GM08714 (cell line): ENCODE results near the gene DUSP6.

Experiments used
- H3K4me3 ChIP-seq: fragments of 200-500 bp; sonication (Bioruptor generic); 2 replicates; pipeline ENCODE4 v1.5.1; 2014; ENCODE audit warnings: mild to moderate bottlenecking, low read length, inconsistent platforms
- ZNF274 ChIP-seq: IDR thresholded peaks from 2 replicates; pipeline ENCODE4 v1.6.1; 2012; ENCODE audit warnings: mild to moderate bottlenecking, low read depth, low read length

The DUSP6 gene

GRCh38 chr12:89364058-89364457, 11.8 kb upstream of the DUSP6 start:
- TF ChIP-seq ZNF274 = no peak

GRCh38 chr12:89363582-89363981, 11.3 kb upstream of the DUSP6 start:
- TF ChIP-seq ZNF274 = no peak
- H3K4me3 ChIP-seq = no peak overlapping the region

More at GRCh38 chr12:89364058-89364457, 11.8 kb upstream of the DUSP6 start:
- no peak overlapping the region for H3K4me3 ChIP-seq

- TF ChIP-seq ZNF274 = no peak
- H3K4me3 ChIP-seq = no peak overlapping the region
Observed at GRCh38 chr12:89363084-89363483, 10.8 kb upstream of the DUSP6 start.

GRCh38 chr12:89359615-89360014, 7.3 kb upstream of the DUSP6 start:
- no peak overlapping the region for H3K4me3 ChIP-seq
- no peak for TF ChIP-seq ZNF274

GRCh38 chr12:89358805-89359204, 6.5 kb upstream of the DUSP6 start:
- TF ChIP-seq ZNF274 = no peak
- no peak overlapping the region for H3K4me3 ChIP-seq

GRCh38 chr12:89357297-89357730, 5.0 kb upstream of the DUSP6 start:
- no peak for TF ChIP-seq ZNF274
- no peak overlapping the region for H3K4me3 ChIP-seq

GRCh38 chr12:89356069-89356665, 3.9 kb upstream of the DUSP6 start:
- no peak overlapping the region for H3K4me3 ChIP-seq
- no peak for TF ChIP-seq ZNF274

GRCh38 chr12:89355243-89356068, 3.2 kb upstream of the DUSP6 start:
- no peak for TF ChIP-seq ZNF274
- no peak overlapping the region; the same call in 1 of the 2 replicates for H3K4me3 ChIP-seq

GRCh38 chr12:89354612-89355067, 2.3 kb upstream of the DUSP6 start:
- peak overlapping the region; percentile 48; the same call in 1 of the 2 replicates for H3K4me3 ChIP-seq
- TF ChIP-seq ZNF274 = no peak

- no peak for TF ChIP-seq ZNF274
- H3K4me3 ChIP-seq = peak overlapping the region; percentile 48; the same call in 1 of the 2 replicates
Observed at GRCh38 chr12:89353823-89354611, 1.7 kb upstream of the DUSP6 start.

GRCh38 chr12:89353188-89353822, 1.0 kb upstream of the DUSP6 start:
- peak overlapping the region; percentile 48; the same call in 1 of the 2 replicates for H3K4me3 ChIP-seq
- no peak for TF ChIP-seq ZNF274

GRCh38 chr12:89352242-89352491, 134 bp downstream of the DUSP6 start:
- no peak for TF ChIP-seq ZNF274
- peak overlapping the region; percentile 58; the same call in 1 of the 2 replicates for H3K4me3 ChIP-seq

- peak overlapping the region; percentile 58 for H3K4me3 ChIP-seq
- TF ChIP-seq ZNF274 = no peak
Observed at GRCh38 chr12:89351489-89352241, 636 bp downstream of the DUSP6 start.
